SHP77 treated with DMSO at 0.1 percent for 48 hours (cell line): ENCODE results near the gene GRIK1.

ENCODE experiments used
- DNase-seq: peaks from one replicate; lab custom pipeline; 2025; lab: John Stamatoyannopoulos, UW

GRIK1 gene

DNA sequence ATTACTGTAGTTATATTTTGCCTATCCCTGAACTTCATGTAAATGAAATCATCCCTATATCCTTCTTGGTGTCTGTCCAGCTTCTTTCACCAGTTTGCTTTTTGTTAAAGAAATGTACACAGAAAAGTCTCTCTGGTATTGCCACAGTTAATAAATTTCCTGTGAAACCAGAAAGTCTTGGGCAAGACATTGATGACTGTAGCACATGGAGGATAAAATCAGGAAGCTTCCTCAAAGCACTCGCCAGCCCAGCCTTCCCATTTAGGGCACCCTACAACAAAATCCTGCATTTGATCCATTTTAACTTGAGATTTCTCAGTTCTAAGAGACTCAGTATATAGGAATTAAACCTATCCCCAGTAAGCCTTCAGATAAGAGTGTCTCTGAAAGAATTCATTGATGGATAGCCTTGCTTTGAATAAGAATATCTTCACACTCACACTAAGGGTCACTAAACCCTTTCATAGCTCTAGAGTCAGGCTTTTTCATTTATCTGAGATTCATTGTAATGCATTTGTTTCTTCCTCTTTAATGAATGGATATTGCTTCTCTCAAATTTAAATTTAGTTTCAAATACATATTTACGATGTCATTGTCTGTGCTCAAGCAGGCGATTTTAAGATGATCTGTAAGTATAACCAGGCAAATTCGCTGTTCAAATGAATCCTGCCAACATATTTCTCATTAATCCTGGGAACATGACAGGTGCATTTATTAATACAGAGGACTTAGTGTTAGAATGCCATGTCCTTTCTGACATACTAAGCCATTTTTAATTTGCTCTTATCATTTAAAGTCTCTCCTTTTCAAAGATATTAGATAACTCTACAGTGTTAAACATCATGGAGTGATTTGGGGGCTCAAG lies 153.1 kb downstream of the GRIK1 start:
- DNase-seq: no peak

DNA sequence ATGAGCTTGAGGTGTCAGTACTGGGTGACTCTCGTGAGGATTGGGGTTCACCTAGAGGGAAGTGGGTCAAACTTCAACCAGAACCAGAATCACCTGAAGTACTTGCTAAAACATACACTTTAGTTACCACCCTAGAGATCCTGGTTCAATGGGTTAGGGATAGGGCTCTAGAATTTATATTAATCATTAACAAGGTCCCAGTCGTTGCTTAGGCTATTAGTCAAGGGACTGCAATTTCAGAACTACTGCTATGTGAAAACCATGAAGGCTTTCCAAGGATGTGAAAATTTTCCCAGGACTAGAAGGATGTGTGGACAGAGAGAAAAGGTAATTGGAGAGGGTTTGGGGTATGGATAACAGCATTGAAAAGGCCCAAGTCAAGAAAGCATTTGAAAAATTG lies 162.6 kb downstream of the GRIK1 start:
- DNase-seq: no peak

DNA sequence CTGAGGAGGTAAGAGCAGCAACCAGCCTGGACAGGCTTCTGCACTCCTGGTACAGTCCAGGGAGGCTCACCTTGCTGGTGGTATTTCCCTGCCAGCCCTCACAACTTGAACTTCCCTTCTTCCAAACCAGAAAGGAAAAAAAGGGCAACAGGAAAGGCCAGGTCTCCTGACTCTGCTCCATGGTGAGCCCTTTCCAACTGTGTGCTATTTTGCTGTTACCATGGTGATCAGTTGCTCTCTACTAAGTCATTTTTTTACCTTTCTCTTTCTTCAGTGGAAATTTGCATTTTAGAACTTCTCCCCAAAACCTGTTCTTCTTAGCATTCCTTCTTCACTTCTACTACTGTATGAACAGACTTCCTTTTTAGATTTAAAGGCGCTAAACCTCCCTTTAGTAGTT lies 164.3 kb downstream of the GRIK1 start:
- no peak for DNase-seq

DNA sequence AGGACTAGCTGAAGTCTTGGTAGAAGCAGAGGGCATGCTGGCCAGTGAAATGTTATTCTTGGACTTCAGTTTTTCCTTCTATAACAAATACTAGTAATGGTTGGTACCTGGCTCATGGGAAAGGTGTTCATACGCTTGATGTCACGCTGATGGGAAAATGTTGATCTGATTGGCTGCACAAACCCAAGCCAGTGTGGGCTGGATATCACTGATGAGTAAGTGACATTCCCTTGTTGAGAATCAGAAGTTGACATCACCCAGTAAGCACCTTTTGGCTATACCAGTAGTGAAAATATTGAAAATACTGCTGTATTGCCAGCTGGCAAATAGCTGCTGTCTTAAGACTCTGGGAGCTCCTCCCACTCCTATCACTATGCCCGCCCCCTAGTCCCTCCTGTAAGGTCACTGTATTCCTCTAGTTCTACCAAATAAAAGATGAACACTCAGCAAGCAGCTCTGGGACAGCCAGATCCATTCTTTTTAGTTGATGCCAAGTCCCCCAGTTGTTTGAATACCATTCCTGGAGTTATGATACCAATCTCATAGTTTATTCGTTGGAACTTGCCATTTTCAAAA lies 168.2 kb downstream of the GRIK1 start:
- no peak for DNase-seq

DNA sequence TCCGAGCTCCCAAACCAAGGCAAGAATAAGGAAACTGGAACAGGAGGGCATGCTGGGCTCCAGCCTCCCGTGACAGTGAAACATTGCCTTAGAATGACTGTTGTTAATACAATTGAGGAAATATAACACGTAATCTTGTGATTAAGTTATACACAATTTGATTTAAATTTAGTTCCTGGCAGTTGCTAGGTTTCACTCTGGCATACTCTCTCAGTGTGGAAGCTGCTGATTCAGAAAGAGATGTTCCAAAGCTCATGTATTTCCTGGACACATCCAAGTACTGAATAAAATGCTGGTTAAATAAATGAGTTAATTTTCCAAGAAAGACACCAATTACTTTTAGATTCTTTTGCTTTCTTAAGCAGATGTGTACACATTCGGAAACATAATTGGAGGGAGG lies 176.1 kb downstream of the GRIK1 start:
- DNase-seq: no peak

DNA sequence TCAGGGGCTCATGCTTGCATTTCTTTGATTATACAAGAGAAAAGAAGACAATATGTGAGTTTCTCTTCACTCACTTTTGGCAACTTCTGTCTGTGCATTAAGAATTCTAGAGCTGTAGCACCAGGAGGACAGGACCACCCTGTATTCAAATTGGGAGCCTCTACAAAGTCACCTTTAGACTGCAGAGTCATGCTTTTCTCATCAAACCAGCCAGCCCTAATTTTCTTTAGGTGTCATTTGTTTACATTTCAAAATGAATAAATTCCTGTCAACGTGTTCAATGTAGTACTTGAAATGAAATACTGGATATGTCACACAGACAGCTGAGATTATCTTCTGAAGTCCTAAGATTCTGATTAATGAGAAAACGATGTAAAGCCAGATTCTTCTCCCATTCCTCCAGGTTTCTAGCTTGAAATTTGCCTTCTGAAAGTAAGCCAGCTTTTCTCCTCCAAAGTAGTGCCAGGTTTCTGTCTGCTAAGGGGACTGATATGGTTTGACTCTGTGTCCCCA lies 177.2 kb downstream of the GRIK1 start:
- no peak for DNase-seq

DNA sequence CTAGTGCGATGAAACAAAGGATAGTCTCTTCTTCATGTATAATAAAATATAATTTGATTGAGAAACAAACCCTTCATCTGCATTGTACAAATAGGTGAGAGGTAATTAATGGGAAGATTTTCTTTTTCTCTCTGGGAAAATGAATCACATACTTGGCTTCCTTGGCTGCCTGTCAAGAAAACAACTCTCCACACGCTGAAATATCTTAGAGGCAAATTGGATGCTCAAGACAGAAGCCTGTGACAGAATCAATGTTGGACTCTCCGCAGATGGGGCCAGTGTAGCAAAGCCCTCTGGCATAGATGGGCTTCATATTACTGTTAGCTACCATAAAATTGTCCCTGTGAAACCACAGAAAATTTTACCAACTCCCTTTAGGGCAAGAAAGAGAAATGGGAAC lies 186.6 kb downstream of the GRIK1 start:
- no peak for DNase-seq

DNA sequence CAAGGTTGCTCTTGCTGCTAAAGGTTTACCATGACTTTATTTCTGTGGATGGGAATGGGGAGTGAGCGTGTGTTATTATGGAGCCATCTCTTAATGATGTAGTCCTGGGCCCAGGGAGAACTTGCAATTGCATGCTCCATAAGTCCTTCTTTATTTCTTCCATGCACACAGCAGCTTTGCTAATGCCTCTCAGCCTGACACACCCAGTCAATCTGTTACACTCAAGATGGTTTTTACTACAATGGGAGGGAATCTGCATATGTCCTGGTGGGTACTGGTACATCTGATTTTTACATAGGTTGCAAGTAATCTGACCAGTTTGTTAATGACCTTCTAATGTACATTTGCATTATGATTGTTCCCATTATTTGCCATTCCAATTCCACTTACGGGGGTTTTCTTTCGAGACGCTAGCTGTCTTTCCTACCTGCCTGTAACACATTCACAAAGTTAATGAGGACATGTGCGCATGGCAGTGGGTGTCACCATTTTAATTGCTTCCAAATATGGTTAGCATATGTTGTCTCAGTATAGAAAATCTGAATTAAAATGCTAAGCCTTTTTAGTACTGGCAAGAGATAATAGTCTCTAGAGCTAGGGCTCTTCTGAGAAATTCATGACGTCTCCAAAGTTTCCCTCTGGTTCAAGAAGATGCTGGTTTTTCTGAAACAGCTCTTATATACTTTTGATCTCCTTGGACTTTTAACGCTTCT lies 188.2 kb downstream of the GRIK1 start:
- DNase-seq: no peak

DNA sequence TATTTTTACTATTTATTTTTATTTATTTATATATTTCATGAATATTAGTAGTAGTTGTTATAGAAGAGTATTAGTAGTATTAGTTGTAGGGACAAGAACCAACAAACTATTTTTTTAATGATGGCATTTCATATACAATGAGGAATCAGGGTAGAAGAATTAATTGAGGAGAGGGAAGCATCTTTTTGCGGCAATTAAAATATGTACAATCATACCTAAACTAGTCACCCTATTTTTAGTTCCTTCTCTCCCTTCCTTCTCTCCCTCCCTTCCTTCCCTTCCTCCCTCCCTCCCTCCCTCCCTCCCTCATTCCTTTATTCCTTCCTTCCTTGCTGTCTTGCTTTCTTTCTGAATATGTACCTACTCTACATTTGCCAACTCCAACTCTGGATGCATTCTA lies 189.8 kb downstream of the GRIK1 start:
- DNase-seq: no peak

DNA sequence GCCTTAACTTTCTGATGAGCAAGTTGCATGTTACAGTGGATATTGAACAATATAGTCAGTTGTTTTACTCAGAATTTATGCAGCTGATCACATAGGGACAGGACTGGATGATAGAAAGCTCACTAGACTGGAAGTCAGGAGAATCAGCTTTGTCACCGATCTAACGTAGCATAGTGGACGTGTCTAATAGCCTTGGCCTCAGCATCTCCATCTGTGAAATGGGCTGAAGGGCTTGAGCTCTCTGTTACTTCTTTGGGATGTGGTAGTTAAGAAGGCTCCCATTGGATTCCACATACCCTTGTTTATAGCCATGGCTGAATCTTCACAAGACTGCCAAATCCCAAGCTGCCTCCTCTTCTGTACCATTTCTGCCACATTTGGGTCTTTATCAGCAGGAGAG lies 190.6 kb downstream of the GRIK1 start:
- DNase-seq: no peak

DNA sequence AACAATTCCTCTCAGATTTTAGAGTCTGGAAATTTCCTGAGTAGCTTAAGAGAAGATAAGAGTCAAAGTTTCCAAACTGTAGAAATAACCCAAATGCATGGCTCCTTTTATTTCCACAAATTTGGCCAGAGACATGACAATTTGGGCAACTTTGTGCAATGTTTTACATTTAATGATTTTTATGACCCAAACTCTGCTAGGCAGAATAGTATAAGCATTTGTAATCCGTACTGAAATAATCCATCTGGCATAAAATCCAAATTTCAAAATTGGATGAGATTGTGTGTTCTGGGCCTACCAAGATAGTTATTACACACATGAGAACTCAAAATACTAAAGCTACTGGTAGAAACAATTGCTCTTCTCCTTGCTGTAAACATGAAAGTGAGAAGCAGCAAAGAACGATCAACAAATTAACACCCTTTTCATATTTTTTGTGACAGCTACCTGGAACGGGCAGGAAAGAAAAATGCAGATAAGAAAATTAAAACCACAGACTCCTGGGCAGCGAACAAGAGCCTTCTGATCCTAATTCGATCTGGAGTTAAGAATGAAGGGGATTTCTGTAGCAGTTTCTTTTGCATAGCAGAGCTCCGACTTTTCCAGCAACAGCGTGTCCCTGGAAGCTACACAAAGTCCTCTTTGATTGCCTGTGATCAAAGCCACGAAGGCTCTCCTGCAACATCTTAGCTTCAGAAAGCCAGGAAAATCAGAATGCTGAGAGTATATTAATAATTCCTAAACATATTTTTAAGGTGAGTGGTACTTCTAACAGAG lies 191.2 kb downstream of the GRIK1 start:
- no peak for DNase-seq

DNA sequence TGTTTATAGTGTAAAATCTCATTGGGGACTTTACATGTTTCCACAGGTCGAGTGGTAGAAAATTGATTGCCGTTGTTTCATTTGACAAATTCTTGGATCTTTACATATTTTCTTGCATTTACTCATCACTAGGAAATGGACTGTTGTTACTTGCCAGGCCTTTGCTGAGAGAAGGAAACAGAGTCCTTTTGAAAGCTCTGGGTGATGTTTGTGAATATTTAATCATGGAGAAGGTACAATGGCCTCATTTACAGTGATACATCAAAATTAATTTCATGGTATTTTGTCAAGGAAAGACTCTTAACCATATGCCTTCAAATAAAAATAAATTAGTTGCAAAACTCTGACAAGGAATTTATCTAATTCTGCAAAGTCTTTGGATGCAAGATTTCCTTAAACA lies 198.0 kb downstream of the GRIK1 start:
- DNase-seq: no peak

DNA sequence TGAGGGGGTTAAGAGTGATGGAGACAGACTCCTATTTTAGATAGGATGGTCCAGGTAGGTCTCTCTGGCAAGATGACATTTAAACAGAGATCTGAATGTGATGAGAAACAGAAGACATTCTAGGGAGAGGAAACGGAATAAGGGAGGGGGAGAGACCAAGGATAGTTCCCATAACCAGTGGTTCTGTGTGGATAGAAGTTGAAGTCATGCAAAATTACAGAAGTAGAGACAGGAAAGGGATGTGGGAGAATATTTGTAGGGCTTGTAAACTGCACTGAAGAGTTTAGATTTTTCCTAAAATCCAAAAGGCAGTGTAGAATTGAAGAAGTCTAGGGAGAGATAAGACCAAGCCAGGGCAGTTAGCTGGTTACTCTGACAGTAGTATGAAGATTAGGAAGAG lies 200.6 kb downstream of the GRIK1 start:
- DNase-seq: no peak

DNA sequence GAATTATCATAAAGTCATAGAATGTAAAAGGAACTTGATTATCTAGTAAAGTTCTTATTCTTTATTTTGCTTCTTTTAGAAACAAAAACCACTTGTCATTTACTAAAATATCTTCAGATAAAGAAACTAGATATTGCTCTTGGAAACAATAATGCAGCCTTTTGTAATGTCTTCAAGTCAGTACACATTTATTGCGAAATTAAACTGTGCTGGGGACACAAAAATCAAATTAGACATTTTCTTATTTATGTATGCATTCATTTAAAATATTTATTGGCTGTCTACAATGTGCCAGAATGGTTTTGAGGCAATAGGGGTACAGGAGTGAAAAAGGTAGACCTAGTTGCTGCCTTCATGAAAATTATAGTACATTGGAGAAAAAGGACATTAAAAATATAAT lies 201.1 kb downstream of the GRIK1 start:
- DNase-seq: no peak

DNA sequence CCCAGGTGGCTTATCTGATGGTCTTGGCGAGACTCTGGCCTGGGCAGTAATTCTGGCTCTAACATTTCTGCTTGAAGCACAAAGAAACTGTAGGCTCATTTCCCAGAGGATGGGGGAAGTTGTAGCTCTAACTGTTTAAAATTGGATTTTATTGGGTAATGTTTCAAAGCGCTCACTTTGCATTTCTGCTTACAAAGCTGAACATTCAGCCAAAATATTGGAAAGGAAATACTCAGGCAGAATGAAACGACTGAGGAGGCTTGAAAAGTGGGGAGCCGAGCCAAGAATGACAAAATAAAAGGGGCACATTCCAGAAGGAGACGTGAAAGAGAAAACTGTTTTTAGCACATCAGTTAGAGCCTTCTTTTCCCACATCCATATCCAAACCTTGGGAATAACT lies 202.6 kb downstream of the GRIK1 start:
- no peak for DNase-seq

DNA sequence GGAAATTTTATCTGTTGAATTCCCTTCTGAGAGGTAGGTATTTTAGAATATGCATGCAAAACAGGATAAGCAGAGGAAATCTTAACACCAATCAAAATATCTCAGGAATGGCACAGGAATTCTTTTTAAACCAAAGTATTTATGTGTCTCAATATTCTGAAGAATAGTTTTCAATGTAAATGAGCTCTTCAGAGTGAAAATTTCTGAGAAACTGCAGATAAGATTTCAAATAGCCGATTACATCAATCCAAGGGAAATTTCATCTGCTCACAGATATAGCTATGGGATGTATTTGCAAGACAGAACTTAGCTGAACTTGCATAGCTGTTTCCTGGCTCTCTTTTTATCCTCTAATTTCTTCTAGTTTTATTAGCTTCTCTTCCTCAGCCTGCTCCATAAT lies 209.5 kb downstream of the GRIK1 start:
- no peak for DNase-seq

DNA sequence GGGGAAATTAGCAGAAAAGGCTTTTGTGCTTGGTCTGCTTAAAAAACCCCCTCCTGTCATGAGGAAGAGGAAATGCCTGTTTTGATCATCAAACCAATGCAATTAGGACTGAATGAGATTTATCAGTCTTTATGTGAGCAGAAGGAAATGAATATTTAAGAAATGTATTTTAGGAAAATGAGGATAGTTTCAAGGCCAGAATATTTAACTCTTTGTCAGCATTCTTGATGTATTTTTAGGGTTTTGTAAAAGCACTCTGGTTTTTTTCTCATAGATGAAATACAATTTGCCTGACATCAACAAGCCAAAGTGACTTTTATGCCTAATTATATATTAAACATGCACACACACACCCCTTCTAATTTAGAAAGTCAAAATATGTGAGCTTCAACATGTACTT lies 213.8 kb downstream of the GRIK1 start:
- DNase-seq: no peak

DNA sequence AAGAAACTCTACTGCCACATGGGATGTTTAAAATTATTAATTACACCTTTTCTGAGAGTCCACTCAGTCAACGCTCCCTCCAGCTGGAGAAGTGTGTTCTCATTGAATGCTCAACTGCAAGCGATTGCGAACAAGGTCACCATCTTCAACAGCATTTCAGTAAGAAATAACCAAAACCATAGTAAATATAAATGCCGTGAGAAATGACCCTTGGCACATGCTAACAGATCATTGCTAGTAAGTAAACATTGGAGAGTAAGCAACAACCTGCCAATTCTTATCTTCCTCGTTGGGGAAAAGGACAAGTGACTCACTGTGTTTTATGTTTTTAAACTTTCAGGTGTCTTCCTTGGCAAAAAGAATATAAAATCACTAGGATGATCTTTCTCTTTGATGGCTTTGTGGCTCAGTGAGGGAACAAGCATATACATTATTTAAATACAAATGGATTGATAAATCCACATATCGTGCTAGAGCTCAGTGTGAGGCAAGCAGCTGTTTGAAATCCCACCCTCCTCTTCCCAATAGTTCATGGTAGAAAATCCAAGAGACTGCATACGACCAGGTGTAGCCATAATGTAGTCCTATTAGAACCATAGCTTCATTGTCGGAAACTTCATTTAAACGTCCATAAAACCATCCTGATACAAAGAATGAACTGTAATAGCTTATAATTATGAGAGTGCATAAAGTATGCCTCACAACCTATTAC lies 214.6 kb downstream of the GRIK1 start:
- DNase-seq: peak; percentile 96

DNA sequence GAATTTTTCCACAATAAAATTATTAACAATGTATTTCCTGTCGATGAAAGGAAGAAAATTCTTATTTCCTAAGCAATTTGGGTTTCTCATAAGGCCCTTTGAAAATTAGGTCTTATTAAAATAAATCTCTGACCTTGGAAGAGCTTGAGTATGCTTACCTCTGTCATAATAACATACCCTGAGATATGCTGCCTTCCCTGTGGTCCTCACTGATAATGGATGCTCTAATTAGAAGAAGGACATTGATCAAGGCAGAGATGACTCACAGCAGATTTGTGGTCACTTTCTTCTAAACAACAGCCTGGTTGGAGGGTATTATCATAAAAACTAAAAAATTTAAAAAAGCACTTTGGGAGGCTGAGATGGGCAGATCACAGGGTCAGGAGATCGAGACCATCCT lies 217.8 kb downstream of the GRIK1 start:
- DNase-seq: no peak

DNA sequence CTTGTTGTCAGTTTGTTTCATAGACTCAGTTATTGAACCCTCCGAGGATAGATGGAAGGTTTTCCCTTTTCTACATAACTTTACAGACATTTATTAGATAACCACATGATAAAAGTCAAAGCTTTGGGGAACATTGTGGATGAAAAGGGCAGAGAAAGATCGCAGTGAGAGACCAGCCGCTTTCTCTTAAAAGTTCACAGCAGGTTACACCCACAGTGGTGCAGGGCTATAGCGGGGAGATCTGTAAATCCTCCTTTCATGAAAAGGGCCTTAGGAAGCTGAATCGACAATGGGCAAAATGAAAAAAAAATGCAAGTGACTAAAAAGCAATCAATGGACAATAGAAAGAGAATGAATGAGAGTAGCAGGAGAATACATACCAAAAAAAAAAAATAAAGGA lies 218.6 kb downstream of the GRIK1 start:
- peak; percentile 13 for DNase-seq

DNA sequence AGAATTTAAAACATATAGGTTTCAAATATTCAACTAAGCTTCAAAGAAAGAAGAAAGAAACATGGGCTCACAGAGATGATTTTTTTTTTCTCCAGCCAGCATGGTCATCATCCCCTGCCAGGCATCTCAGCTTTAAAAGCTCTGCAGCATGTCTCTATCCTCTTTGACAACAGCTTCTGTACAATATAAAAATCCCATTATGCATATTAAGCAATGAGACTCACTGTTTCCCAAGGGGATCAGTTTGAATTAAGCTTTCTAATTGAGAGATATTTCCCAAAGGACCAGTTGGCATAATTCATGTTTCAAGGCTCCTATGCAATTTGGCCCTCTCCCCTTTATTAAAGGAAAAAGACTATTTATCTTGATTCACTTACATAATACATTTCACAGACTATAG lies 220.3 kb downstream of the GRIK1 start:
- no peak for DNase-seq
